Mesenchymal stem cell (in vitro differentiated cells and primary cell): ENCODE data around the gene IGSF8.

Experiments
- DNase-seq: peaks from one replicate; pipeline ENCODE4 v3.0.0-alpha.2; 2013
- H2AFZ ChIP-seq: one replicate; pipeline ENCODE4 v1.6.1; 2013; ENCODE audit warnings: low read depth, mild to moderate bottlenecking, control low read depth, inconsistent platforms, low read length, moderate library complexity
- H2AK5ac ChIP-seq: 2 replicates; pipeline ENCODE4 v1.6.1; 2013; ENCODE audit warnings: low read length, moderate library complexity, mild to moderate bottlenecking, inconsistent platforms; ENCODE audit not compliant: severe bottlenecking
- H2BK120ac ChIP-seq: one replicate; pipeline ENCODE4 v1.6.1; 2013; ENCODE audit warnings: low read depth, mild to moderate bottlenecking, inconsistent platforms, low read length, moderate library complexity
- H2BK12ac ChIP-seq, 2 experiments: one replicate each; pipeline ENCODE4 v1.6.1; 2013; ENCODE audit warnings: inconsistent platforms in 2 of 2, low read length in 2 of 2, mild to moderate bottlenecking in 2 of 2, moderate library complexity in 2 of 2, control low read depth in 1 of 2
- H2BK15ac ChIP-seq: one replicate; pipeline ENCODE4 v1.6.1; 2013; ENCODE audit warnings: mild to moderate bottlenecking, low read depth, inconsistent platforms; ENCODE audit not compliant: poor library complexity, severe bottlenecking
- H2BK5ac ChIP-seq: 2 replicates; pipeline ENCODE4 v1.6.1; 2013; ENCODE audit warnings: low read depth, mild to moderate bottlenecking, low read length, control low read depth, inconsistent platforms; ENCODE audit not compliant: poor library complexity, severe bottlenecking
- H3K14ac ChIP-seq, 2 experiments: one replicate each; pipeline ENCODE4 v1.6.1; 2013; ENCODE audit warnings: inconsistent platforms in 2 of 2, low read length in 2 of 2, control low read depth in 1 of 2, mild to moderate bottlenecking in 1 of 2, moderate library complexity in 1 of 2
- H3K18ac ChIP-seq, 2 experiments: one replicate each; pipeline ENCODE4 v1.6.1; 2013; ENCODE audit warnings: inconsistent platforms in 2 of 2, low read length in 2 of 2, control low read depth in 1 of 2, low read depth in 1 of 2, mild to moderate bottlenecking in 1 of 2
- H3K23ac ChIP-seq, 2 experiments: one replicate each; pipeline ENCODE4 v1.6.1; 2013; ENCODE audit warnings: inconsistent platforms in 2 of 2, low read length in 2 of 2, mild to moderate bottlenecking in 2 of 2, moderate library complexity in 2 of 2, control low read depth in 1 of 2
- H3K27ac ChIP-seq: 2 replicates; pipeline ENCODE4 v1.5.1; 2013; ENCODE audit warnings: mild to moderate bottlenecking, moderate library complexity, low read length, control low read depth, inconsistent platforms; ENCODE audit not compliant: poor library complexity, severe bottlenecking
- H3K27me3 ChIP-seq, 2 experiments: 2 replicates each; pipeline versions ENCODE4 v1.6.1 to v1.7.0; 2013; ENCODE audit warnings: low read length in 2 of 2, mild to moderate bottlenecking in 2 of 2, moderate library complexity in 2 of 2, control low read depth in 1 of 2, inconsistent platforms in 1 of 2; ENCODE audit not compliant: control insufficient read depth in 1 of 2, insufficient read depth in 1 of 2
- H3K36me3 ChIP-seq, 2 experiments: 2 replicates each; pipeline versions ENCODE4 v1.6.1 to v1.7.0; 2013; ENCODE audit warnings: low read length in 2 of 2, control low read depth in 1 of 2, inconsistent platforms in 1 of 2, low read depth in 1 of 2, mild to moderate bottlenecking in 1 of 2; ENCODE audit not compliant: insufficient read depth in 2 of 2, control insufficient read depth in 1 of 2
- H3K4ac ChIP-seq, 2 experiments: one replicate each; pipeline ENCODE4 v1.6.1; 2013; ENCODE audit warnings: inconsistent platforms in 2 of 2, low read length in 2 of 2, mild to moderate bottlenecking in 2 of 2, moderate library complexity in 2 of 2, control low read depth in 1 of 2, low read depth in 1 of 2
- H3K4me1 ChIP-seq: 2 replicates; pipeline ENCODE4 v1.6.1; 2013; ENCODE audit warnings: low read depth, low read length, control low read depth; ENCODE audit not compliant: control insufficient read depth, insufficient read depth
- H3K4me2 ChIP-seq: 2 replicates; pipeline ENCODE4 v1.6.1; 2013; ENCODE audit warnings: low read length, mild to moderate bottlenecking, inconsistent platforms; ENCODE audit not compliant: poor library complexity, severe bottlenecking
- H3K4me3 ChIP-seq, 2 experiments: 2 replicates each; pipeline versions ENCODE4 v1.5.1 to v1.7.0; 2013; ENCODE audit warnings: low read length in 2 of 2, mild to moderate bottlenecking in 2 of 2, control low read depth in 1 of 2, low read depth in 1 of 2; ENCODE audit not compliant: insufficient read depth in 1 of 2
- H3K79me1 ChIP-seq: replicated peaks from 2 replicates; pipeline ENCODE4 v1.6.1; 2013; ENCODE audit warnings: mild to moderate bottlenecking, control low read depth, low read length, inconsistent platforms; ENCODE audit not compliant: poor library complexity, severe bottlenecking
- H3K9ac ChIP-seq: 2 replicates; pipeline ENCODE4 v1.7.0; 2013; ENCODE audit warnings: mild to moderate bottlenecking, low read length, moderate library complexity
- H3K9me3 ChIP-seq: 2 replicates; pipeline ENCODE4 v1.7.0; 2013; ENCODE audit warnings: mild to moderate bottlenecking, low read length; ENCODE audit not compliant: control insufficient read depth
- H4K8ac ChIP-seq: one replicate; pipeline ENCODE4 v1.6.1; 2013; ENCODE audit warnings: inconsistent platforms, mild to moderate bottlenecking, low read length, moderate library complexity
- H4K91ac ChIP-seq: one replicate; pipeline ENCODE4 v1.6.1; 2013; ENCODE audit warnings: mild to moderate bottlenecking, low read length, inconsistent platforms
- WGBS: methylation state at CpG from one replicate; pipeline ENCODE4 v1.1.7; 2013; ENCODE audit warnings: mixed read lengths; 5-methylcytosine and 5-hydroxymethylcytosine counted together

IGSF8 gene

DNA sequence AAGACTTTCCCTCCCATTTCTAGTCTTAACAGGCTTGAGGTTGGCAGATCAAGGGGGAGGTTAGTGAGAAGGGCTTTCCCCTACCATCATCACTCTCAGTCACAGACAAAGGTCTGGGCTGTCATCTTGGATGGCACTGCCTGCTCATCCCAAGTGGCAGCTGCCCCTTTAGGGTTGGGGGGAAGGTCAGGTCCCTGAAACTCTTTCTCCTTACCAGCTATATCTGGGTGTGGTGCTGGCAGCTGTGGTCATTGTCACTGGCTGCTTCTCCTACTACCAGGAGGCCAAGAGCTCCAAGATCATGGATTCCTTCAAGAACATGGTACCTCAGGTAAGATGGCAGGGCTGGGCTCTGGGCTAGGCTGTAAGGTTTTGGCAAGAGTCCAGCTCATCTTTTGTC is 25.3 kb upstream of the IGSF8 start:
- no peak overlapping the region for H3K27ac ChIP-seq
- peak overlapping the region in 1 of 2 experiments; percentile 46 for H2BK12ac ChIP-seq
- no peak for DNase-seq
- H3K14ac ChIP-seq = no peak overlapping the region
- H2BK15ac ChIP-seq = no peak overlapping the region
- no peak overlapping the region for H4K8ac ChIP-seq
- H2AK5ac ChIP-seq = no peak overlapping the region
- no peak overlapping the region for H3K18ac ChIP-seq
- H3K36me3 ChIP-seq = no peaks in the 10 kb centered on the region
- no peaks in the 10 kb centered on the region for H3K9me3 ChIP-seq
- H2BK5ac ChIP-seq = no peak overlapping the region
- H2BK120ac ChIP-seq = no peak overlapping the region
- H3K23ac ChIP-seq = no peak overlapping the region
- no peak overlapping the region for H3K4me2 ChIP-seq
- H3K4me1 ChIP-seq = peaks cover 21% of the 10 kb centered on the region
- no peak overlapping the region for H3K9ac ChIP-seq
- no peak overlapping the region for H2AFZ ChIP-seq
- peaks cover under 1 to 5% of the 10 kb centered on the region in 2 experiments for H3K27me3 ChIP-seq
- H3K4me3 ChIP-seq = no peak overlapping the region
- H4K91ac ChIP-seq = no peak overlapping the region
- no peaks in the 10 kb centered on the region for H3K79me1 ChIP-seq
- no peak overlapping the region for H3K4ac ChIP-seq

DNA sequence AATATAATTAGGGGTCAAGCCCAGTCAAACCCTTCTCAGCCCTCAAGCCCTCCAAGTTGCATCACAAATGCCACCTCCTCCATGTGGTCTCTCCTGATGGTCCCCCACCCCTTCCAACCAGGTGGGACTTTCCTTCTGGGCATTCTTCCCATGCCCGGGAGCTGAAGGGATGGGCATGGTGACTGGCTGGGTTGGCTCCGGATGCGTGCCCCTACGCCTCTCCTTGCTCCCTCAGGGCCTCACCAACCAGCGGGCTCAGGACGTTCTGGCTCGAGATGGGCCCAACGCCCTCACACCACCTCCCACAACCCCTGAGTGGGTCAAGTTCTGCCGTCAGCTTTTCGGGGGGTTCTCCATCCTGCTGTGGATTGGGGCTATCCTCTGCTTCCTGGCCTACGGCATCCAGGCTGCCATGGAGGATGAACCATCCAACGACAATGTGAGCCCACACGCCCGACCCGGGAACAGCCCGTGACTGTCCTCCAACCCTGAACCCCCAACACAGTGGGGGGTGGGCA is 24.6 kb upstream of the IGSF8 start:
- no peak overlapping the region for H3K4me2 ChIP-seq
- H2AFZ ChIP-seq = no peak overlapping the region
- no peak overlapping the region for H4K8ac ChIP-seq
- H2BK5ac ChIP-seq = no peak overlapping the region
- no peak overlapping the region for H2BK15ac ChIP-seq
- no peak overlapping the region for H2AK5ac ChIP-seq
- no peak overlapping the region for H3K27ac ChIP-seq
- WGBS = 90% methylated on average over 16 of the region's 16 CpGs
- H3K36me3 ChIP-seq = no peaks in the 10 kb centered on the region
- H3K14ac ChIP-seq = no peak overlapping the region
- no peak overlapping the region for H3K4me3 ChIP-seq
- H2BK12ac ChIP-seq = no peak overlapping the region
- no peak overlapping the region for H4K91ac ChIP-seq
- no peak overlapping the region for H3K18ac ChIP-seq
- H3K9me3 ChIP-seq = no peaks in the 10 kb centered on the region
- H3K23ac ChIP-seq = no peak overlapping the region
- H3K79me1 ChIP-seq = no peaks in the 10 kb centered on the region
- no peak overlapping the region for H3K9ac ChIP-seq
- H3K4ac ChIP-seq = no peak overlapping the region
- H2BK120ac ChIP-seq = no peak overlapping the region
- H3K4me1 ChIP-seq = peaks cover 19% of the 10 kb centered on the region
- DNase-seq = no peak
- peaks cover 7 to 10% of the 10 kb centered on the region in 2 experiments for H3K27me3 ChIP-seq

DNA sequence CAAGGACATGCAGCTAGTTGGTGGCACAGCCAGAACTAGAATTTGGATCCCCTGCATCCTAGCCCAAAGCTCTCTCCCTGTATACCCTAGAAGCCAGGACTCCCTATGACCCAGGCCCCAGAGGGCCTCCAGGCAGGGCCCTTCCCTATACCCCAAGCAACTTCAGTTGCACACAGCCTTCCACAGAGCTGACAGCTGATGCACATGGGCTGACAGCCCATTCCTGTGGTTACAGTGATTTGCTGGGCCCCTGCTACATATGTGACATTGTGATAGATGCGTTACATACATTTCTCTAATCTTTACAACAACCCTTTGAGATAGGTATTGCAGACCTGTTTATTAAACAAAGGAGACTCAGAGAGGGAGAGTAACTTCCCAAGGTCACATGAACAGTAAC is 23.0 kb upstream of the IGSF8 start:
- WGBS = no CpG with 5 or more reads among the region's 1 CpG
- Histone ChIP-seq H3K14ac (no peak overlapping the region), H2BK12ac (no peak overlapping the region), H2AK5ac (no peak overlapping the region), H3K4me3 (no peak overlapping the region), H3K4me2 (no peak overlapping the region), H3K27ac (no peak overlapping the region), H3K27me3 (peaks cover 23 to 24% of the 10 kb centered on the region in 2 experiments), H3K18ac (no peak overlapping the region), H2BK15ac (peak overlapping the region; percentile 45), H2AFZ (no peak overlapping the region), H3K9ac (no peak overlapping the region), H3K9me3 (no peaks in the 10 kb centered on the region), H4K8ac (no peak overlapping the region), H3K36me3 (no peaks in the 10 kb centered on the region), H3K23ac (no peak overlapping the region), H2BK120ac (no peak overlapping the region), H4K91ac (no peak overlapping the region), H2BK5ac (no peak overlapping the region), H3K4me1 (peaks cover 30% of the 10 kb centered on the region), H3K4ac (no peak overlapping the region), H3K79me1 (no peaks in the 10 kb centered on the region)
- DNase-seq = no peak

DNA sequence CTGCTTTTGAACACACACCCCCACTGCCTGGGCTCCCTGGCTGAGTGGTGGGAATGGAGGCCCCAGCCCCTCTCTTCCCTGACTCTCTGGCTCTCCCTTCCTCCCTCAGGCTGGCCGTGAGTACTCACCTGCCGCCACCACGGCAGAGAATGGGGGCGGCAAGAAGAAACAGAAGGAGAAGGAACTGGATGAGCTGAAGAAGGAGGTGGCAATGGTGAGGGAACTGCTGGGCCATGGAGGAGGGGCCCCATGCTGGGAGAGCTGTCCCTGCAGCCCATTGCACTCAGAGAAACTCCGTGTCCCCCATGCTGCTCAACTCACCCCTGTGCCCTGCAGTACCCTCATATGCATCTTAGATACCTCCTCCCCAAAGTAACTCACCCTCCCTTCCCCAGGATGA is 22.4 kb upstream of the IGSF8 start:
- no peak overlapping the region for H3K23ac ChIP-seq
- H4K8ac ChIP-seq = no peak overlapping the region
- no peak overlapping the region for H2BK120ac ChIP-seq
- no peak overlapping the region for H2BK5ac ChIP-seq
- H3K27ac ChIP-seq = no peak overlapping the region
- H3K79me1 ChIP-seq = no peaks in the 10 kb centered on the region
- no peak overlapping the region for H3K9ac ChIP-seq
- H4K91ac ChIP-seq = no peak overlapping the region
- H3K4me1 ChIP-seq = peaks cover 30% of the 10 kb centered on the region
- no peak overlapping the region for H2BK15ac ChIP-seq
- no peaks in the 10 kb centered on the region for H3K36me3 ChIP-seq
- H3K18ac ChIP-seq = no peak overlapping the region
- H3K4me2 ChIP-seq = no peak overlapping the region
- WGBS = 100% methylated on average over 3 of the region's 5 CpGs
- no peak for DNase-seq
- H3K4ac ChIP-seq = no peak overlapping the region
- no peak overlapping the region for H2AK5ac ChIP-seq
- no peak overlapping the region for H2AFZ ChIP-seq
- no peak overlapping the region for H3K4me3 ChIP-seq
- no peak overlapping the region for H3K14ac ChIP-seq
- H2BK12ac ChIP-seq = no peak overlapping the region
- no peaks in the 10 kb centered on the region for H3K9me3 ChIP-seq
- H3K27me3 ChIP-seq = peaks cover 27 to 30% of the 10 kb centered on the region in 2 experiments
